GM21381 (cell line): ENCODE data around the gene RBM47.
A peak's percentile ranks its signal among the peaks of the same experiment; 100 is the strongest.
"Not testable (repeated sequence)": the region's sequence is repeated elsewhere in the genome, so short reads cannot be mapped to it uniquely, and the experiment has no call there.

Experiments used
- ATAC-seq: cut with Tn5 transposase; IDR thresholded peaks from one replicate; pipeline ENCODE4 v1.9.1; 2021; ENCODE audit warnings: mild to moderate bottlenecking, moderate library complexity; ENCODE audit not compliant: unreplicated experiment

RBM47 gene

GRCh38 chr4:40544221-40544620 is 85.4 kb downstream of the RBM47 start:
- ATAC-seq = no peak

DNA sequence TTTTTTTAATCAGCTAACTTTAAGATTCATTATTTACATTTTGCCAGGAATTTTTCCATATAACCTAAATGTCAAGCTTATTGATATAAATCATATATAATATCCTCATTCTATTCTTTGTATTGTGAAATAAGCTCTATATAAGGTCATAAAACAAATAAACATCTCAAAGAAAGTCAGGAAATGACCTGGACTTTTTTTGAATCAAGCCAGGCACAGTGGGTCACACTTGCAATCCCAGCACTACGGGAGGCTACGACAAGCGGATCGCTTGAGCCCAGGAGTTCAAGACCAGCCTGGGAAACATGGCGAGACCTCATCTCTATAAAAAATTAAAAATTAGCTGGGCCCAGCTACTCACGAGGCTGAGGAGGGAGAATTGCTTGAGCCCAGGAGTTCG is 88.9 kb downstream of the RBM47 start:
- ATAC-seq = no peak

- ATAC-seq = no peak
Observed at GRCh38 chr4:40536032-40536431, 93.6 kb downstream of the RBM47 start.

DNA sequence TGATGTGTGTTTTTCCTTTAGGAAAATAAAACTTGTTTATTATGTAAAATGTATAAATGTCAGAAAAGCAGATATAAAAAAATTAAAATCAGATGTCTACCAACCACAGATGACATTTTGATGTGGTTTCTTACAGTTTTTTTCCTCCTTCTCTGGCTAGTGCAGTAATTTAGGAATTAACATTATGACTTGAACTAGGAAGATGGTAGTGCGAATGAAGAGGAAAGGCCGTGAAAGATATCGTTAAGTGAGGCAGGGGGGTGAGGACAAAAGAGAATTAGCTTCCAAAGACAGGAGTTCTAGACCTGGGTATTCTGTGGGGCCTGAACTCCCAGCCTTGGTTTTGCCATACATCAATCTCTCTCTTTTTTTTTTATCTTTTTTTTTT is 98.0 kb downstream of the RBM47 start:
- ATAC-seq = no peak

- ATAC-seq = no peak
Observed at GRCh38 chr4:40530961-40531635, 98.6 kb downstream of the RBM47 start.

GRCh38 chr4:40526741-40527140 is 102.9 kb downstream of the RBM47 start:
- no peak for ATAC-seq

DNA sequence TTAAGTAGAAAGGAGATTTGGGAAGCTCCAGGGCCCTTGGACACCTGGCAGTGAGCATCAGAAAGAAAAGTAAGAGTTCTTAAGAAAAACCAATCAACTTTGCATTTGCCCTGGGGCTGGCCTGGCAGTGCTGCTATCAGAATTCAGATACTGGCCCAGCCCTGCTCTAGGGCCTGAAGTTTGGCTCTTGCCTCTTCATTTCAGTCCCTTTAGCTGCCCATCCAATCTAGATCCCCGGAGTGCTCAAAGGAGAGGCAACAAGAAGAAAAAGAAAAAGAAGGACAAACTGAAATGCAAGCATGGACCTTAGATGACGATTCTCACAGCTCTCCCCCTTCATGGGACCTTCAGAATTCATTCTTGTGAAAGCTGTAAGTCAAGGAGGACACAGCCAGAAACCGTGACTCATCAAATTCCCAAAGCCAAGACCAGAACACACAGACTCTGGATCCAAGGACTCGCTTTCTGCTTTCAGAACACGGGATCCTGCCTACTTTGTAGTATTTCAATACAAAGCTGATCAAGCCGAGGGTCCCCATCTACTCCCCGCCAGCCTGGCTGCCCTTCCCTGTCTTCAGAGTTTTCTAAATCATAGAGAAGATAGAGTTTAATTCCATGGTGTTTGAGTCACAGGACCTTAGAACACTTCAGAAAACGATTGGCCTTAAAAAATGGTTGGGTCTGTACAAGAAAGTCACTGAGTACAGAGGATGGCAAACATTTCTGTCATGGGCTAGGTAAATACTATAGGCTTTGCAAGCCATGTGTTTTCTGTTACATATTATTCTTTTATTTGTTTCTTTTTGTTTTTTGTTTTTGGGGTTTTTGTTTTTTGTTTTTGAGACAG is 103.7 kb downstream of the RBM47 start:
- ATAC-seq = no peak

DNA sequence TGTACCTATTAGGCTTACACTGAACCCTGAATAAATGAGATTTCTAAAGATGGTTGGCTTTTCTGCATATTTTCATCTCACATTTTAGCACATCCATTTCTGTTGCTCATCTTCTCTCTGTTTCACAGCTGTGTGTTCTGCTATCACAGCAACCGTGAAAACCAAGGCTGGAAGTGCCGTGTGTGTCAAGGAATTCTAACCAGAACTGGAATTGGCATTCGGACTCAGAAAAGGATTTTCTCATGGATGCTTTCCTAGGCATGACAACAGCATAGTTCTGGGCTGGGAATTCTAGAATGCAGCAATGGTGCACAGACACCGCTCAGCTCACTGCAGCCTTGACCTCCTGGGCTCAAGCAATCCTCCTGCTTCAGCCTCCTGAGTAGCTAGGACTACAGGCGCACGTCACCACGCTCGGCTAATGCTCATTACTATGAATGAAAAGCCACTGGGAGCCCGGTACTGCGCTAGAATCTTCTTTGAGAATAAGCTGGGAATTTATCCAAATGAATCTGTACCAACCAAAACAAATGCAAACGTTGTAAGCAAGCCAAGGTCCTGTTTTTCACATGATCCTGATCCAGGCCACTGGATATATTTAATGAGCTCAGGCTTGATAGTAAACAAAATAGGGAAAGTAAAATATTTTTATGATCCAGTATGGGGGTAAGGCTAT is 105.2 kb downstream of the RBM47 start:
- no peak for ATAC-seq

- no peak for ATAC-seq
Observed at GRCh38 chr4:40523581-40523980, 106.1 kb downstream of the RBM47 start.

DNA sequence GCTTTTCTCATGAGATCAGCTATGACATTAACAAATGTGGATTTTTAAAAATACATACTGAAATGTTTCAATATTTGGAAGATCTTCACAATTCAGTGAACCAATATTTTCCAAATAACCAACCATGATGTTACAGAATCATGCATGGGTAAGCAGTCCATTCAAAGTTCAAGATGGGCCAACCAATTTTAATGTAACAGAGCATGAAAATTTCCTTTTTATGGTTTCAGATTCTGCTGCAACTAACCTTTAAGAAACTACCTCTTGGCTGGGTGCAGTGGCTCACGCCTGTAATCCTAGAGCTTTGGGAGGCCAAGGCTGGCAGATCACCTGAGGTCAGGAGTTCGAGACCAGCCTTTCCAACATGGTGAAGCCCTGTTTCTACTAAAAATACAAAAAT is 107.7 kb downstream of the RBM47 start:
- ATAC-seq = no peak

DNA sequence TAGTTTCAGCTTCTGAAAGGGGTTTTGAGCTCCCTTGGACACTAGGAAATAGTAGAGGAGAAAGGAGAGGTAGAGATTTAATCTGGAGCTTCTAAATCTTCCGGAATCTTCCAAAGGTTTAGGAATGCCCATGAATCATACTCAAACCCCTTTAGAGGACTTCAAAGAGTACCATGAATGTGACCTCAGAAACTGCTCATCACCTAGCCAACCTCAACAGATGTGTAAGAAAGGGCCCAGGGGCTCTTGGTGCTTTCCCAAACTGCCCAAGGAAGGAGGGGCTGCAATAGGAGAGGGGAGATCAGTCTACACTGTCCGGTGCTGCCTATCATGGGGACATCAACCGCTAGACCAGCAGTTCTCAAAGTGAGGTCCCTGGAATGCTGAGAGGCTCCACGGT is 109.1 kb downstream of the RBM47 start:
- no peak for ATAC-seq

DNA sequence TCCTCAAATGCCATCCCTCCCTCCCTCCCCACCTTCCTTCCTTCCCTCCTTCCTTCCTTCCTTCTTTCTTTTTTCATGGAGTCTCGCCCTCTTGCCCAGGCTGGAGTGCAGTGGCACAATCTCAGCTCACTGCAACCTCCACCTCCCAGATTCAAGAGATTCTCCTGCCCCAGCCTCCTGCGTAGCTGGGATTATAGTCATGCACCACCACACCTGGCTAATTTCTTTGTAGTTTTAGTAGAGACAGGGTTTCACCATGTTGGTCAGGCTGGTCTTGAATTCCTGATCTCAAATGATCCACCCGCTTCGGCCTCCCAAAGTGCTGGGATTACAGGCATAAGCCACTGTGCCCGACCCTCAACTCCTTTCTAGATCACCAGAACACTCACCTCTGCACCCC is 112.6 kb downstream of the RBM47 start:
- ATAC-seq = not testable (repeated sequence)

DNA sequence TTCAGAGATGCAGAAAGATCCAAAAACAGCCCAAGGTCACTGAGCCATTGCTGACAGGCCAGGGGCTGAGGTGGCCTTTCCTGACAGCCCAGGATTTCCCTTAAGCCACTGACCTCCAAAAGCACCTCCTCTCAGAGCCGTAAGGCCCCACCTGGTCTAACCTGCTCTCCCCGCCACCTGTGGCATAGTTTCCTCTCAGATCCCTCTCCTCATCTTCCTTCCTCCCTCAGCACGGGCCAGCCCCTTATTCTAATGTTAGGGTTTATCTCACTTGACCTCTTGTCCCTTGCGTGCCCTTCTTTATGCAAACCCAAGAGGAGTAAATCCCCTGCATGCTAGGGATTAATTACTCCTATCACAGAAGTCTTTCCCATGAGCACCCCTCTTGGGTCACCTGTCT is 113.0 kb downstream of the RBM47 start:
- no peak for ATAC-seq

DNA sequence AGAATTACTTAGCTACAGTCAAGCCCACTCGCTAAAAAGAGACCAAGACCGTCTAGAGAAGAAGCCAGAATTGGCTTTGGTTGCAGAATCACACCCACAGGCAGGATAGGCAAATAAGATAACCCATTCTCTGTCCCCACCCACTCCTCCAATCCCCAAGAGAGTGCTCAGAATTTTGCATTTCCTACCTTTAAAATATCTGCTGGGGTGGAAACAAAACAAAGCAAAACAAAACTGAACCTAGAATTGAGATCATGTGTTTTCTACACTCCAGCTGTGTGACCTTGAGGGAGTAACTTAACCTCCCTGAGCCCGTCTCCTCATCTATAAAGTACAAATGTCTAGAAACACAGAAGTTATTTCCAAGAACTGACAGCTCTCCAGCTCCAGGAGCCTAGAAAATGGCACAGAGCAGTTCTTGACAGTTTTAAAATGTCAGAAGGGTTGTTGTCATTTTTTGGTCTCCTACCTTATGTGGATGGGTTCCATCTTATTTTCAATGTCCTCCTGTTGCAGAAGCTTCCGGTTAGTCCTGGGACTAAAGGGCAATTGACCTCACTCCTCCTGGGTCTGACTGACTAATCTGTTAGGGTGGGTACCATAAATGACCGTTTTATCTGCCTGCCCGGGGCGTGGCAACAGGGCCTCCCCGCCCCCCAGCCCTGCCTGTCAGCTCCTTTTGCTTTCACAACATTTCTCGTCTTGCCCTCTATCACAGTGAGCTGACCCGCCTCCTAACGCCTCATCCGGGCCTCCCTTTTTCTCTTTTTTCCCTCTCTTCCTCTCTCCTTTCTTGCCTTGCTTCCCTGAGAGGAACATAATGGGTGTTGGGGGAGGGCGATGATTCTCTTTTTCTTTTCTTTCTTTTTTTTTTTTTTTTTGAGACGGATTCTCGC is 114.0 kb downstream of the RBM47 start:
- ATAC-seq = peak; percentile 82

DNA sequence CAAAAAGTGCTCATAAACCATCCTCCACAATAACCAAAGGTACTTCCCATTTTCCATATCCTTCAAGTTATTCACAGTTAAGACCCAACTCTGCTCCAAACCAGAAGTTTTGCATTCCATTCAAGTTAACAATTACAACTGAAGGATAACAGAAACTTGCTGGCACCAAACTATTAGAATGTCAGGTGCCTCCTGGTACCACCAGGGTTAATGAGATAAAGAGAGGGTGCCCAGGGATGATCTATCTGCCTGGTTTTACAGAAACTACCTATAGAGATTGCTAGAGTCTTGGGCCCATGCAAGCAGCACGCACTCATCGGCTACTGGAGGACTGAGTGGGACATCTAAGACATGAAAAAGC is 114.6 kb downstream of the RBM47 start:
- ATAC-seq = no peak

GRCh38 chr4:40514497-40514951 is 115.1 kb downstream of the RBM47 start:
- ATAC-seq = no peak

GRCh38 chr4:40511036-40511614 is 118.5 kb downstream of the RBM47 start:
- no peak for ATAC-seq

DNA sequence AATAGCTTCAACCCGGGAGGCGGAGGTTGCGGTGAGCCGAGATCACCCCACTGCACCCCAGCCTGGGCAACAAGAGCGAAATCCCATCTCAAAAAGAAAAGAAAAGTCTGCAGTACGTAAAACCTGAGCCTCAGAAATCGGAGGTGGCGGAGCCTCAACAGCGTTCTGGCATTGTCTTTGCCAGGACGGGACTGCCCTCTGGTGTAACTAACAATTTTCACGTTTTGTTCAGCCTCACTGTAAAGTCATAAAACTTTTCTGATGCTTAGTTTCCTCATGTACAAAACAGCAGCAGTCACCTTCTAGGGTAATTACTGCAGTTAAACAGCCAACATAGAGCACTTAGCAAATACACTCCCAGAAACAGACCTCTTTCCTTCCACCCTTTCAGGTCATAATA is 121.7 kb downstream of the RBM47 start:
- no peak for ATAC-seq

DNA sequence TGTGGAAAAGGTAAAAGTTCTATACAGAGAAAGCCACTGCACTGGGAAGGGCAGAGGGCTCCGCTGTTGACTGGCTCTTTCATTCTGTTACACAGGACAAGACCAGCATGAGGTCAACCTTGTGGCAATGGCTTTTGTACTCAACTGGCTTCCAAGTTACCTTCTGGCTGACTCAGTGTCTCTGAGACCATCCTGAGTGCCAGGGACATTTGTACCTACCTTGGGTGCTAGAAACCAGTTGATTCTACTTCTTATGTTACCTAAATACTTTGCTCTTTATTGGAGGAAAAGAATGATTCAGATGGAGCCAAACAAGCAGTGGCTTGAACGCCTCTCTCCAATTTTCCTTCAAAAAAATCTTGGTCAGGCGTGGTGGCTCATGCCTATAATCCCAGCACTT is 123.2 kb downstream of the RBM47 start:
- no peak for ATAC-seq

DNA sequence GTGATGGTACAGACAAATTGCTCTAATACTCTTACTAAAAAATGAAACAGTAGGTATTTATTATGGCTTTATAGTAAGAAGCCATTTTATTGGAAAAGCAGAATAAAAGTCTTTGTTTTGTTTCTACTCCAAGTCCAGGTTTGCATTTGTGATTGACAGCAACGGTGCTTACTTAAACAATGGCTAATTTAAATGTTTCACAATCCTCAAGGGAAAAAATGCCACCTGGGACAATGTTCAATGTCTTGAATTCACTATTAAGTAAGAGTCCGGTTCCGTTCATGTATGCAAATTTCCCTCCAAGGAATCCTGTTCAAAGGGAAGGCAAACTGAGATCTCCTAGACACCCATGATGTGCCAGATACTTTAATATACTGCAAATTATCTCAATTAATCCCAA is 123.6 kb downstream of the RBM47 start:
- no peak for ATAC-seq

GRCh38 chr4:40502934-40503333 is 126.7 kb downstream of the RBM47 start:
- peak; percentile 49 for ATAC-seq
